Lung microvascular endothelial cell (primary cell): ENCODE measurements around the gene PABPN1L. TPM values are rescaled to one million over a fixed set of nuclear protein-coding genes. Genes with fewer than 3 reads are reported as not detected.

Experiments
- DNase-seq, 2 donors: peaks; one replicate each; pipeline versions ENCODE4 v3.0.0 to v3.0.0-alpha.2; 2010; ENCODE audit warnings: low read depth in 2 of 2
- total RNA-seq: library from RNA; depleted of rRNA; stranded (reverse); fragments of >200 nt; gene quantifications from 2 replicates; pipeline ENCODE4 v1.2.1, GENCODE V29; 2014

Gene PABPN1L
- total RNA-seq, 1 donor from 2014 or later, result not detected

DNA sequence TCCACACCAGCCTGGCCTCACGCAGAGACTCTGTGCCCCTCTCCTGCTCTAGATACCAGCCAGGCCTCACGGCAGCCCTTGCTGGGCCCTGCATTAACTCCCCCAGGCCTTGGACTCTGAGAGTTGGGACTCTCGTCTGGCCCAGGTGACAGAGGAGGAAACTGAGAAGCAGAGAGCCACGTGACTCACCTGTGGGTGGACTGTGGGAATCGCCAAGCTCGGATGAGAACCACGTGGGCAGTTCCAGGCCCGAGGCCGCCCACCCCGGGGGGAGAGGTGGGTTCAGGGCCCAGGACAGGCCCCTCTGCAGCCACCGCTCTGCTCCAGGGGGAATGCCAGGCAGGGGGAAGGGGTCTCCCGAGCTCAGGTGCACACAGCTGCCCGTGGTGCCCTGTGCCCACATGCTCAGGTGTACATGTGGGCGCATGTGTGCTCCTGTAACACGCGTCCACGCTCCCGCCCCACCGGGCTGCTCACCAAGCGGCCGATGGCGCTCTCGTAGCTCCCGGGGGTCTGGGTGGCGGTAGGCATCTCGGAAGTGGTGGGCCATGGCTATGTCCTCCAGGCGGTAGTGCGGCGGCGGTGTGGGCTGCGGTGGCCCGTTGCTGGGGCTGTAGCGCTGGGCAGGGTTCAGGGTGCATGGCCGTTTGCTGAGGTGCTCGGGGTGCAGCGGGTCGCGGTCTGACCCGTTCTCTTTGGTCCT lies 18.3 kb upstream of the PABPN1L start:
- DNase-seq, result no peak

GRCh38 chr16:88883946-88884345 lies 17.5 kb upstream of the PABPN1L start:
- no peak for DNase-seq

DNA sequence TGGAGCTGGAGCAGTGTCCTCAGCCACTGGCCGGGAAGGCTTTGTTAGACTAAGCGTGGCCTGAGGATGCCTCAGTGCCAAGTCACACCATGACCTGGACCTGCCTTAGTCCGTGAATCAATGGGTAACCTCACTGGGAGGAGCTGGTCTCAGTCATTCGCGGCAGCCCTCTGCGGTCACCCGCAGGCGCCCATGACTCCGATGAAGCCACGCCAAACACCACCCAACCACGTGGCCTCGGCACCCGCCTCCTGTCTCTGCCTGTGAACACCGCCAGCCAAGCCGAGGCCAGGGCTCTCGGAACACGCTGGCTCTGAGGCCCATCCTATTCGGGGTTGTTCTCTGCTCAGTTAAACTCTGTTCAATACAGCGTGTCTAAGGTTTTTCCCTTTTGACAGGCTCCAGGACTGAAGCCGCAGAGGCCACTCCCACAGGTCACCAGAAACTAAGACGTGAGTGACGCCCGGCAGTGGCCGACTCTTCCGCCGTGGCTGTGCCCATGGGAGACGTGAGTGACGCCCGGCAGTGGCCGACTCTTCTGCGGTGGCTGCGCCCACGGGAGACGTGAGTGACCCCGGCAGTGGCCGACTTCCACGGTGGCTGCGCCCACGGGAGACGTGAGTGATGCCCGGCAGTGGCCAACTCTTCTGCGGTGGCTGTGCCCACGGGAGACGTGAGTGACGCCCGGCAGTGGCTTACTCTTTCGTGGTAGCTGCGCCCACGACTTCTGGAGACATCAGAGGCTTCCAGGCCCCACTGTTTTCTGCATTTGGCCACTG lies 16.8 kb upstream of the PABPN1L start:
- no peak for DNase-seq

DNA sequence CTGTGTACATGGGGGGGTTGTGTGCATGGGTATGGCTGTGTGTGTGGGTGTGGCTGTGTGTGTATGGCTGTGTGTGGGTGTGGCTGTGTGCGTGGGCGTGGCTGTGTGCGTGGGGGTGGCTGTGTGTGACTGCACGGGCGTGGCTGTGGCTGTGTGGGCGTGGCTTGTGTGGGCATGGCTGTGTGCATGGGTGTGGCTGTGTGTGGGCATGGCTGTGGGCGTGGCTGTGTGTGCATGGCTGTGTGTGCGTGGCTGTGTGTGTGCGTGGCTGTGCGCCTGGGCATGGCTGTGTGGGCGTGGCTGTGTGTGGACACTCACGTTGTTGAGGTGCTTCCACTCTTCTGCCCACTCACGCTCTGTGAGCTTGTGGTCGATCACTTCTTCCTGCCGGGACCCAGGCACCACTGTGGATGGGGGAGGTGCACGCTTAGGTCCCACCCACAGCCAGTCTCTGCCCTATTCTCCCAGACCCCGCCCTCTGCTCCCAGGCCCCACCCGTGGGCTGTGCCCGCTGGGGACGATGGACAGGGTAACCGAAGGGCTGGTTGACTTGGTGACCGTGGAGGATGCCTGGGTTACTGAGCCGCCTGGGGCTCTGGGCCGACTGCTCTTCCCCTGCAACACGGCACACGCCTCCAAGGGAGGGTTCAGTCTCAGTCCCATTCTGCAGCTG lies 16.0 kb upstream of the PABPN1L start:
- DNase-seq, result no peak

- DNase-seq, result no peak
These were observed 15.4 kb upstream of the PABPN1L start for GRCh38 chr16:88881675-88882357.

DNA sequence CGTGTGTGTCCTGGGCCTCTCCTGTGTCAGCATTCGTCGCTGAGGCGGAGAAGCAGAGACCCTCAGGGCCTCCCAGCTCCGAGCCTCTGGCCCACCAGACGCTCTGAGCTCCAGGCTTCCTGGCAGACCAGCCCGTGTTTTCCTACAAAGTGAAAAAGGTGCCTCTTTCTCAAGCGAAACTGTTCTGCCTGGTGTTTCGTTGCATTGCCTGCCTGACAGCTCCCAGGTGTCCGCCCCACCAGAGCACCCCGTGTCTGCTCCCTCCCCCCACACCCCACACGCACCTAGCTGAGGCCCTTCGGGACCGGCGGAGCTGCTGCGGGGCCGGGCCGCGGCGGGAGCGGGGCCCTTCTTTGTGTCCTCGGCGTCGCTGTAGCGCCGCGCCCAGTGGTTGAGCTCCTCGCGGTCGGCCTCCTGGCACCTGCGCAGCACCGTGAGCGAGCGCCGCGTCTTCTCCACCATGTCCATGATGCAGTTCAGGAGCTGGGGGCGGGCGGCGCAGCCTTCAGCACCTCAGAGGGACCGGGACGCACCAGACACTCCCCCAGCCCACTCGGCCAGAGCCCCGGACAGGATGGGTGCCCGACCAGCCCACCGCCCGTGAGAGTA lies 14.7 kb upstream of the PABPN1L start:
- DNase-seq, result no peak

DNA sequence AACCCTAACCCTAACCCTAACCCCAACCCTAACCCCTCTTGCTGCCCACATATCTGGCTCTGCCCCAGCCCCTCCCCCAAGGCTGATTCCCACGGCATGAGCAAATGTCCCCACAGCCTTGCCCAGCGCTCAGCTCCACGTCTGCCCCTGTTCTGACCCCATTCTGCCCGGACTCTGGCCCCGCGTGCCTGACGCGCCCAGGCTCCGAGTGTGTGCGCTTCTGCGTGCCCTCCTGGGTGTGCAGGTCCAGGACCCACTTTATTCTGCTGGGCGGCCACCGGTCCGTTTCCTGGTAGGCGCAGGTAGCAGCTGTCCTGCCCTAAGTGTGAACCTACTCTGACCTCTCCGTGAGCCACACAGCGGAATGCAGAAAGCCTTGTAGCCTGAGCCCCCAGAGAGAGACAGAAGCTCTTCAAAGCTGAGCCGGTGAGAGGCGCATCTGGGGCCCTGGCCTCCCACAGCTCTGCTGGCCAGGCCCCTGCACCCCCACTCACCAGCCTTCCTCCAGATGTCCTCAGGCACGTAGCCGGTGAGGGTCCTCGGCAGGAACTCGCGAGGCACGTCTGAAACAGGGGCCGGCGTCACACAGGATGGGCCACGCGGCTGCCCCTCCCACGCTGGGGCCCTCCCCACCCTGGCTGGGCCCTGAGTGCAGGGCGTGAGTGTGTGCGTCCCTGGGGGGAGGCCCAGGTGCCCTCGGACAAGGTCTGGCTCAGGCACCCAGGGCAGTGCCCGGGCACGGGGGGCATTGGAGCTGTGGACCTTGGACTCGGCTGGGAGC lies 14.0 kb upstream of the PABPN1L start:
- no peak for DNase-seq

DNA sequence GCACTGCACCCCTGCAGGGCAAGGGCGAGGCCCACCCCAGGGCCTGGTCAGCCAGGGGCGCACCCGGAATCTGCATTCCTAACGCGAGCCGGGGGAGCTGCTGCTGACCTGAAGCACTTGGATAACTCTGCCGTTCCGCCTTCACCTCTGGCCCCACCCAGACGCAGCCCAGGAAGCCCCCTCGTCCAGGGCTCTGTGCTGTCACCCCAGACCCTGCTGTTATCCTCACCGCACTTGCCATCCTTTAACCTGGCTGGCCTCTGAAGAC lies 13.3 kb upstream of the PABPN1L start:
- DNase-seq, result no peak

DNA sequence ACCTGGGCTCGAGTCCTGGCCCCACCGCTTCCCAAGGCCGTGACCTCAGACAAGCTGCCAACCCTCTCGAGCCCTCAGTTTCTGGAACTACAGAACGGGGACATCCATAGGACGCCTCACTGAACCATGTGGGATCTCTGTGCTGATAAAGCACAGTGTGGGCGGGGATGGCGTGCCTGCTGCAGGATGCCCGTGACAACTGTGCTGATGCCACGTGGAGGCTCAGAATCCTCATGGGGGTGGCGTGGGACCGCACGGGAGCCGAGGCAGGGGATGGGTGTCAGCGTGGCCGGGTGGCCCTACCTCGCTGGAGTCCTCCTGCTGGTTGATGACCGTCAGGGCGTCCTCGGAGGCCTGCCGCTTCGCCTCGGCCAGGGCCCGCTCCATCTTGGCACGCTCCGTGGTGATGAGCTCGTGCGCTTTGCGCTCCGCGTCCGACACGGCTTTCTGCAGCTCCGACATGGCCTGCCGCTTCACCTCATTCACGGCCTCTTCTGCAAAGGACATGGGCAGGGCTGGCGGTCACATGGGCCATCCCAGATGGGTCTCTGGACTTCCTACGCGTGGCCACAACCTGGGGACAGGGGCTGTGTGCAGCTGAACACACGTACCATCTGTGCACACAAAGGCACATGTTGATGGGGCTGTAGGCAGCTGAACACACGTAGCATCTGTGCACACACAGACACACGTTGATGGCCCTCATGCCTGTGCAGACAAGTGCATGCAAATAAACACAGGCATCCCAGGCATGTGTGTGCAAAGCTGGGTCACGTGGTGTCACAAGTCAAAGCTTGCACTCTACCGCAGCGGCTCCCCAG lies 12.7 kb upstream of the PABPN1L start:
- no peak for DNase-seq

GRCh38 chr16:88878356-88878755 lies 11.9 kb upstream of the PABPN1L start:
- DNase-seq, result no peak

- DNase-seq, result no peak
These were observed 11.3 kb upstream of the PABPN1L start for GRCh38 chr16:88877564-88878289.

- no peak for DNase-seq
These were observed 10.6 kb upstream of the PABPN1L start for GRCh38 chr16:88876942-88877526.

GRCh38 chr16:88875703-88876234 lies 9.3 kb upstream of the PABPN1L start:
- peak in 1 of 2 donors; percentile 49 for DNase-seq

DNA sequence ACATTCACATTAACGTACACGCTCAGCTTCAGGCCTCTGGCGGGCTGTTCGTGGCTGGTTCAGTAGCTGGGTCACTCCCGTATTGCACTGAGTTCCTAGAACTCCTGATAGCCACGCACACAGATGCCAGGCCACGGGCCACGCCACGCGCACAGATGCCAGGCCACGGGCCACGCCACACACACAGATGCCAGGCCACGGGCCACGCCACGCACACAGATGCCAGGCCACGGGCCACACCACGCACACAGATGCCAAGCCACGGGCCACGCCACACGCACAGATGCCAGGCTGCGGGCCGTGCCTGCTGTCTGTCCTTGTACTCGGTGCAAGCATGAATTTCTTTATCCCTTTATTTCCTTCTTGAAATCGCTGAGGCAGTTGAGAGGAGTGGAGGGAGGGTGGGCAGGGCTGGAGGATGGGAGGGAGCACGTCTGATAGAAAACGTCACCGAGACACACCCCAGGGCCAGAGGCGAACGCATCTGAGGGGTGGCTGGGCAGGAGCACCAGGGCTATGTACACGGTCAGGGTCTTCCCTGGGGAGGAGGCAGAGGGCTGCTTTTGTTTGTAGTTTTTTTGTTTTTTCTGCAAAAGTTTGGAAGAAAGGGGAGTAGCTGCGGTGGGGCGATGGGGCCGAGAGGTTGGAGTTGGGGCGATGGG lies 8.6 kb upstream of the PABPN1L start:
- DNase-seq, result no peak

DNA sequence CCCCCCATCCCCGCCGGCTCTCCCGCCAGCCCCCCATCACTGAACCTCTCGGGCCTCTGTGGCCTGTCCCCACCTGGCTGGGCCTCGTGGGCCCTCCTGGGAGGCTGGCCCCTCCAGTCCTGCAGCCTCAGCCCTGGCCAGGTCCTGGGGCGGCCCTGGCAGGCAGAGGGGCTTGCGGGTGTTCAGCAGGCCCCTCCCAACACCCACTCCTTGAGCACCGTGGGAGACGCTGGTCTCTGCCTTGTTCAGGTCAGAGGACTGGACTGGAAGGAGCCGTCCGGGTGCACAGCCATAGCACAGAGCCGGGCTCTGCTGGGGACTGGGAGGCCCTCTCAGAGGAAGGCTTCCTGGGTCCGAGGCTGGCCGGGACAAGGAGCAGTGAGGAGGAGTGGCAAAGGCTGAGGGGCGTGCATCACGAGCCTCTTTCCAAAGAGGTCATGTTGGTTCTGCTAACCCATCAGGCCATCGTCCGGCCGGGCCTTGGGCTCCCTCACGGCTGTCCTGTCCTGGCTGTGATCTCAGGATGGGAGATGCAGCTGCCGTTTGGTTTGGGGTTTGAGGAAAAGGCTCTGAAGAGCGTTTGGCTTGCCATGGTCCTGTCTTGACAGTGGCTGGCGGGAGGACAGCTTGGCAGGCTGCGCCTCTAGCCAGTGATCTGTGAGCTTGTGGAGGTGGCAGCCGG lies 6.3 kb upstream of the PABPN1L start:
- no peak for DNase-seq

DNA sequence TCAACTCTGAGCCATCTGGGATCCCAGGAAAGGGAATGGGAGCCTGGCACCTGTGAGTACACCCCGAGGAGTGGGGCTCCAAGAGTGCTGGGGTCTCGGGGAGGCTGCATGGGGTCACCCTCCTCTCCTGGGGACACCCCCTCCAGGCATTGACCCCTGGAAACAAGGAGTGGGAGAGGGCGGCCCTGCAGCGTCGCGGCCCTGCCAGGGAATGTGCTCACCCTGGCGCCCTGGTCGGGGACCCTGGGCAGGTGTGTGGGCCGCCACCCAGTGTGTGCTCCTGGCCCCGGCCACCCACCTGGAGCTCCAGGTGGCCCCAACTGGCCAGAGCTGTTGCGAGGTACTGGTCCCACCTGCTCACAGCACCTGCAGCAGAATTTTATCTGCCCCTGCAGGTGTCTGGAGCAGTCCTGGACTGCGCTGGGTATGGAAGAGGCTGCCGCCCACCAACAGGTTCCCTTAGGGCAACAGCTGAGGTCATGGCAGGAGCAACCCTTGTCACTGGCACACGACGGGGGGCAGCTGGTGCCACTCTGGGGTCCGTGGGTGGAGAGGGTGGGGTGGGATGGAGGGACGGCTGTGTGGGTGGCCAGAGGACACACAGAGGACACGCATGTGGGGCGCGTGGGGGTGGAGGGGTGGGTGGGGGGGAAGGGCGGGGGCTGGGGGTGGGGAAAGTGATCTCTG lies 5.4 kb upstream of the PABPN1L start:
- DNase-seq, result no peak

DNA sequence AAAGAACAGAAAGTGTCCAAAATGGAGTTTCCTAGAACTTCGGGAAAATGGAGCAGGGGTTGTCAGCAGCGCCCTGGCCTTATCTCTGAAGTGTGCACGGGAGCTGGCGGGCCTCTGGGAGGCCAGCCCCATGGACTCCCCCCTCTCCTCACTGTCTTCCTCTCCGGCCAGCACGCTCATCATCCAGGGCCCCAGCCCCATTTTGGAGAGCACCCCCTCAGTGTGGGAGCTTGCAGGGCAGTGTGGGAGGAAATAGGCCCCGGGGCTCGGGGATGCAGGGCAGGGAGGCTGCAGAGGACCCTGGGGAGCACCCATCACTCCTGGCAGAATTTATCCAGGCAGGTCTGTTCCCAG lies 4.9 kb upstream of the PABPN1L start:
- no peak for DNase-seq
